ENCODE results near the gene FHOD3.

FHOD3 gene

DNA sequence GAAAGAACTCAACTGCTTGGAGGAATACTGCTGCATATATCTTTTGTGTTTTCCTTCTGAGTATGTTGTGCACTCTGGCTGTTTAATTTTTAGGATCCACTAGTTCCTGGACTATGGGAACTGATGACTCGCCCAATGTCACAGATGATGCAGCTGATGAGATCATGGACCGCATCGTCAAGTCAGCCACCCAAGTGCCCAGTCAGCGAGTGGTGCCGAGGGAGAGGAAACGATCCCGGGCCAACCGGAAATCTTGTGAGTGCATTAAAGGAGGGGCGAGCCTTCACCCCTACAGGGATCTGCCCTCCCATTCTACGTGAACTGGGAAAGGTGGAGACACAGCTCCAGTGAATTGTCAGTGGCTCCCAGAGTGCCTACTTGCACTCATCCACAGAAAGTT, 471.7 kb downstream of the FHOD3 start:
- H3K27me3 Mint-ChIP-seq (ENCODE audit: low read depth, poor library complexity) = no peaks in the 10 kb centered on the region

GRCh38 chr18:36769611-36770314, 472.2 kb downstream of the FHOD3 start:
- peaks cover 23% of the 10 kb centered on the region for H3K4me1 Mint-ChIP-seq
- H3K36me3 Mint-ChIP-seq (ENCODE audit: low read depth) = peaks cover 9% of the 10 kb centered on the region
- H3K9me3 Mint-ChIP-seq = no peaks in the 10 kb centered on the region
- peak; percentile 43 for DNase-seq
- H3K4me3 Mint-ChIP-seq = no peak overlapping the region
- H3K27ac Mint-ChIP-seq = no peak overlapping the region
- H3K27me3 Mint-ChIP-seq (ENCODE audit: low read depth, poor library complexity) = no peaks in the 10 kb centered on the region
- TF ChIP-seq, protein P1, sequence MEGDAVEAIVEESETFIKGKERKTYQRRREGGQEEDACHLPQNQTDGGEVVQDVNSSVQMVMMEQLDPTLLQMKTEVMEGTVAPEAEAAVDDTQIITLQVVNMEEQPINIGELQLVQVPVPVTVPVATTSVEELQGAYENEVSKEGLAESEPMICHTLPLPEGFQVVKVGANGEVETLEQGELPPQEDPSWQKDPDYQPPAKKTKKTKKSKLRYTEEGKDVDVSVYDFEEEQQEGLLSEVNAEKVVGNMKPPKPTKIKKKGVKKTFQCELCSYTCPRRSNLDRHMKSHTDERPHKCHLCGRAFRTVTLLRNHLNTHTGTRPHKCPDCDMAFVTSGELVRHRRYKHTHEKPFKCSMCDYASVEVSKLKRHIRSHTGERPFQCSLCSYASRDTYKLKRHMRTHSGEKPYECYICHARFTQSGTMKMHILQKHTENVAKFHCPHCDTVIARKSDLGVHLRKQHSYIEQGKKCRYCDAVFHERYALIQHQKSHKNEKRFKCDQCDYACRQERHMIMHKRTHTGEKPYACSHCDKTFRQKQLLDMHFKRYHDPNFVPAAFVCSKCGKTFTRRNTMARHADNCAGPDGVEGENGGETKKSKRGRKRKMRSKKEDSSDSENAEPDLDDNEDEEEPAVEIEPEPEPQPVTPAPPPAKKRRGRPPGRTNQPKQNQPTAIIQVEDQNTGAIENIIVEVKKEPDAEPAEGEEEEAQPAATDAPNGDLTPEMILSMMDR (IDR thresholded peaks at IDR 0.05) = peak; percentile 30

More for the DNA sequence above, 471.7 kb downstream of the FHOD3 start:
- H3K4me1 Mint-ChIP-seq = peaks cover 19% of the 10 kb centered on the region
- H3K27ac Mint-ChIP-seq = no peak overlapping the region
- no peak overlapping the region for H3K4me3 Mint-ChIP-seq
- TF ChIP-seq, protein P1 (IDR thresholded peaks at IDR 0.05) = no peak
- H3K9me3 Mint-ChIP-seq = no peaks in the 10 kb centered on the region
- H3K36me3 Mint-ChIP-seq (ENCODE audit: low read depth) = peaks cover 9% of the 10 kb centered on the region
- no peak for DNase-seq

DNA sequence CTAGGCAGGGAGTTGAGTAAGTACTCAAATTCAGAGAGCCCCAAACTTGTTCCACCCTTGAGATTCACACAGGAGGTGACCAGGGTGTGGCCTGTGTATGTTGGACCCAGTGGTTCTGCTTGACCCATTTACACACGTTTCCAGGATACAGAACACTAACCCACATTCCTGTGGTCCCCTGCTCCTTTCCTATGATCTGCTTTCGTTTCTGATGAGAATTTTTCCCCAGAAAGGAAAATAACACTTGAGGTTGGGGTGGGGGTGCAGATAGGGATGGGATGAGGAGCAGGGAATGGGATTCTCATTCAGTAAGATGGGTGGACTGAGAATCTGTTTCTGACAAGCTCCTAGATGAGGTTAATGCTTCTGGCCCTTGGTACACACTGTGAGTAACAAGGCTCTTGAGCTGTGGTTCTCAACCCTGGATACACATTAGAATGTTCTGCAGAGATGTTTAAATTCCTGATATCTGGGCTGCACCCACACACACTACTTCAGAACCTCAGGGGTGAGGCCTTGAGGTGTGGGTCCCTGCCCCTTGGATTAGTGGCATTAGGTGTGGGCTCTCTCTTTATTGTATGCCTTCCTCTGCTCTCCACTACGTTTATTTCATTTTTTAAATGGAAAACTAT, 472.9 kb downstream of the FHOD3 start:
- Mint-ChIP-seq H3K9me3 (no peaks in the 10 kb centered on the region), H3K4me1 (peaks cover 23% of the 10 kb centered on the region), H3K36me3 (ENCODE audit: low read depth) (peaks cover 9% of the 10 kb centered on the region), H3K27ac (no peak overlapping the region), H3K27me3 (ENCODE audit: low read depth, poor library complexity) (no peaks in the 10 kb centered on the region), H3K4me3 (no peak overlapping the region)
- DNase-seq = no peak
- TF ChIP-seq, protein P1 (IDR thresholded peaks at IDR 0.05) = no peak

DNA sequence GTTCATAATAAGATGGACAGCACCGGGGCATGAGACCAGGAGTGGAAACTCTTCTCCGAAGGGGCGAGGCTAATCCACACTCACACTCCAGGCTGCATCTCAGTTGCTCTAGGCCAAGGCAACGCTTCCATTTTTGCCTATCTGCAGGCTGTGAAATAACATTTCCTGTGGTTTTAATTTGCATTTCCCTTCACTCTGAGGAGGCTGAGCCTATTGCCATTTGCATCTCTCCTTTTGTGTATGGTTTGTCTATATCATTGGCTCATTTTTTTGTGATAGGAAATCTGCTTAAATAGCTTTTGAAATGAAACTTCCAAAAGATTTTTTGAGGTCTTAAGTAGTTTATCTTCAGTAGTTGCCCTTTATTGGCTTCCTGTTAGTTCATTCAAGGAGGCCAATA, 473.7 kb downstream of the FHOD3 start:
- H3K9me3 Mint-ChIP-seq = no peaks in the 10 kb centered on the region
- peaks cover 15% of the 10 kb centered on the region for H3K36me3 Mint-ChIP-seq (ENCODE audit: low read depth)
- no peaks in the 10 kb centered on the region for H3K27me3 Mint-ChIP-seq (ENCODE audit: low read depth, poor library complexity)
- TF ChIP-seq, protein P1 (IDR thresholded peaks at IDR 0.05) = no peak
- no peak for DNase-seq
- no peak overlapping the region for H3K4me3 Mint-ChIP-seq
- H3K27ac Mint-ChIP-seq = no peak overlapping the region
- H3K4me1 Mint-ChIP-seq = peaks cover 23% of the 10 kb centered on the region

- TF ChIP-seq, protein P1 (IDR thresholded peaks at IDR 0.05) = no peak
- no peak overlapping the region for H3K4me3 Mint-ChIP-seq
- no peaks in the 10 kb centered on the region for H3K27me3 Mint-ChIP-seq (ENCODE audit: low read depth, poor library complexity)
- DNase-seq = no peak
- H3K36me3 Mint-ChIP-seq (ENCODE audit: low read depth) = peaks cover 18% of the 10 kb centered on the region
- H3K27ac Mint-ChIP-seq = no peak overlapping the region
- H3K4me1 Mint-ChIP-seq = peaks cover 23% of the 10 kb centered on the region
- H3K9me3 Mint-ChIP-seq = no peaks in the 10 kb centered on the region
These were observed 474.8 kb downstream of the FHOD3 start for GRCh38 chr18:36772241-36772723.

All from nephron progenitor cell (in vitro differentiated cells).